Measurements from ENCODE around the gene TPRX1.

GRCh38 chr19:47792616-47793015, 11.7 kb downstream of the TPRX1 start:
- TF ChIP-seq CTCF (IDR thresholded peaks at IDR 0.05; ENCODE audit: extremely low read depth in 1 of 2, insufficient read depth in 1 of 2, low read depth in 1 of 2, low read length in 2 of 2) (no peak), EZH2 (IDR thresholded peaks at IDR 0.05; ENCODE audit: borderline replicate concordance, low read depth, low read length, severe bottlenecking) (no peak), POLR2AphosphoS5 (IDR thresholded peaks at IDR 0.05; ENCODE audit: insufficient read depth, low read depth, low read length) (no peak), JUN (IDR thresholded peaks at IDR 0.05; ENCODE audit: borderline replicate concordance, insufficient read depth, insufficient read length, low read depth) (no peak)

Data from endothelial cell of umbilical vein (primary cell).